OCI-LY1 (cell line): ENCODE data around the gene SSR2.

Experiments used
- H2AFZ ChIP-seq: fragments of 200-600 bp; sonication (generic), shearing (Covaris generic); 2 replicates; pipeline ENCODE4 v1.6.0; 2014; ENCODE audit warnings: antibody characterized with exemption, mild to moderate bottlenecking, low read length
- H3F3A ChIP-seq: fragments of 200-600 bp; sonication (generic), shearing (Covaris generic); 2 replicates; pipeline ENCODE4 v1.6.0; 2014; ENCODE audit warnings: mild to moderate bottlenecking, antibody characterized with exemption, low read length, moderate library complexity; ENCODE audit not compliant: insufficient read depth
- H3K27ac ChIP-seq: fragments of 200-600 bp; sonication (generic); 2 replicates; pipeline ENCODE4 v1.5.1; 2014; ENCODE audit warnings: low read length, mixed run types, mild to moderate bottlenecking, low read depth; ENCODE audit not compliant: poor library complexity, severe bottlenecking
- H3K27me3 ChIP-seq: fragments of 200-600 bp; sonication (generic); 2 replicates; pipeline ENCODE4 v1.6.0; 2014; ENCODE audit warnings: antibody characterized with exemption, mild to moderate bottlenecking, low read length, moderate library complexity; ENCODE audit not compliant: insufficient read depth
- H3K36me3 ChIP-seq: fragments of 200-600 bp; sonication (generic); 2 replicates; pipeline ENCODE4 v1.6.1; 2014; ENCODE audit warnings: mild to moderate bottlenecking, antibody characterized with exemption, low read length, moderate library complexity, mixed read lengths; ENCODE audit not compliant: insufficient read depth
- H3K4me1 ChIP-seq: fragments of 200-600 bp; sonication (generic); 2 replicates; pipeline ENCODE4 v1.5.1; 2014; ENCODE audit warnings: mild to moderate bottlenecking, low read length, moderate library complexity; ENCODE audit not compliant: insufficient read depth, severe bottlenecking
- H3K4me2 ChIP-seq: fragments of 200-600 bp; sonication (generic), shearing (Covaris generic); 2 replicates; pipeline ENCODE4 v1.6.1; 2014; ENCODE audit warnings: low read length
- H3K4me3 ChIP-seq: fragments of 200-600 bp; sonication (generic); 2 replicates; pipeline ENCODE4 v1.5.1; 2014; ENCODE audit warnings: low read length, low read depth, mild to moderate bottlenecking, mixed read lengths; ENCODE audit not compliant: poor library complexity, severe bottlenecking
- H3K79me2 ChIP-seq: fragments of 200-600 bp; shearing (Covaris generic); 2 replicates; pipeline ENCODE4 v1.6.1; 2016; ENCODE audit warnings: mixed run types, low read length, mixed read lengths; ENCODE audit not compliant: insufficient read depth
- H3K9ac ChIP-seq: fragments of 200-600 bp; sonication (generic), shearing (Covaris generic); 2 replicates; pipeline ENCODE4 v1.6.1; 2014; ENCODE audit warnings: mild to moderate bottlenecking, low read length, mixed read lengths
- H3K9me2 ChIP-seq: fragments of 200-600 bp; sonication (generic), shearing (Covaris generic); 2 replicates; pipeline ENCODE4 v1.6.1; 2014; ENCODE audit warnings: low read depth, mild to moderate bottlenecking, low read length, mixed read lengths
- H3K9me3 ChIP-seq: fragments of 200-600 bp; shearing (Covaris generic); 2 replicates; pipeline ENCODE4 v1.6.1; 2014; ENCODE audit warnings: low read length, mixed read lengths
- H4K20me1 ChIP-seq: fragments of 200-600 bp; sonication (generic), shearing (Covaris generic); 2 replicates; pipeline ENCODE4 v1.6.0; 2016; ENCODE audit warnings: mild to moderate bottlenecking, low read length; ENCODE audit not compliant: insufficient read depth
- CTCF ChIP-seq: fragments of 200-600 bp; sonication (generic), shearing (Covaris generic); IDR thresholded peaks from 2 replicates; pipeline ENCODE4 v1.5.1; 2017; ENCODE audit warnings: mild to moderate bottlenecking, antibody characterized with exemption, low read length, moderate library complexity, mixed read lengths
- EZH2 ChIP-seq: fragments of 200-600 bp; sonication (generic), shearing (Covaris generic); IDR thresholded peaks from 2 replicates; pipeline ENCODE4 v1.8.0; 2017; ENCODE audit warnings: borderline replicate concordance, mixed run types, mild to moderate bottlenecking, antibody characterized with exemption, low read length, moderate library complexity, mixed read lengths

SSR2 gene

DNA sequence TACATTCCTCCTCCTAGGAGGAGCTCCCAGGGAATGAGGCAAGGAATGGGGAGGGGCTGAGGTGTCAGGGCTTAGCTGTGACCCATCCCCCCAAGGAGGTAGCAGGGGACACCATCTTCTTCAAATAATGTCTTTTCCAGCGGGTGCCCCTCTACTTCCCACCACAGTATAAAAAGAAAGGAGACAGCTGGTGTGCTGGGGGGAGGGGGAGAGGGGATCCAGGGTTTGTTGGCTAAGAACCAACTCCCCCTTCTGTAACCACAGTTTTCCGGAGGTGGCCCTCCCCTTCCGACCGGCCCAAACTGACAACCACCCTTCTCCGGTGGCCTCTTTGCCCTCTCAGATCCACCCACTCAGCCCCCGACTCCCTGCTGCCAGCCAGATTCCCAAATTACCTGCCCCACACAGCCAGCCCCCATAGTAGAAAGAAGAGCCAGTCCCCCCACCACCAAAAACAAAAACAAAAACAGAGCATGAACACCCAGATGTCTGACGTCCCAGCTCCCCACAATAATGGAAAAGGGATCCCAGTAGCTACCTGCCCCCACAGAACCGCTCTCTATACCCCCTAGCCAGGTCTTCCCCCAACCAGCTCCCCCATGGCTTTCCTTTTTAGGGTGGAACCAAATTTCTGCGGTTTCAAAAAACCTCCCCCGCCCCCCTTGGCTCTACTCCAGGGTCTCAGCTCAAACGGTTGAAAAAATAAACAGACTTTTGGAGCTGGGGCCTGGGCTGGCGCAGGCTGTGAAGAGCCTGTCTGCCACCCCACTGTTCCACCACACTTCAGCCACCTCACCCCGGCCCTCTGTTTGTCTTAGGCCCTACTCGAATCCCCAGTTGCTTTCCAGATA, 44.5 kb downstream of the SSR2 start:
- Histone ChIP-seq H3F3A (no peaks in the 10 kb centered on the region), H3K4me2 (peak overlapping the region; percentile 87), H3K9me2 (no peaks in the 10 kb centered on the region), H2AFZ (no peak overlapping the region), H3K27ac (peak overlapping the region; percentile 96), H3K4me3 (peak overlapping the region; percentile 92), H3K9ac (peak overlapping the region; percentile 97), H3K27me3 (no peaks in the 10 kb centered on the region), H3K4me1 (peaks cover 78% of the 10 kb centered on the region), H3K36me3 (peaks cover 22% of the 10 kb centered on the region; the same call in 1 of the 2 replicates), H3K9me3 (no peaks in the 10 kb centered on the region), H4K20me1 (no peaks in the 10 kb centered on the region), H3K79me2 (peaks cover 68% of the 10 kb centered on the region)
- TF ChIP-seq EZH2 (no peak), CTCF (no peak)

DNA sequence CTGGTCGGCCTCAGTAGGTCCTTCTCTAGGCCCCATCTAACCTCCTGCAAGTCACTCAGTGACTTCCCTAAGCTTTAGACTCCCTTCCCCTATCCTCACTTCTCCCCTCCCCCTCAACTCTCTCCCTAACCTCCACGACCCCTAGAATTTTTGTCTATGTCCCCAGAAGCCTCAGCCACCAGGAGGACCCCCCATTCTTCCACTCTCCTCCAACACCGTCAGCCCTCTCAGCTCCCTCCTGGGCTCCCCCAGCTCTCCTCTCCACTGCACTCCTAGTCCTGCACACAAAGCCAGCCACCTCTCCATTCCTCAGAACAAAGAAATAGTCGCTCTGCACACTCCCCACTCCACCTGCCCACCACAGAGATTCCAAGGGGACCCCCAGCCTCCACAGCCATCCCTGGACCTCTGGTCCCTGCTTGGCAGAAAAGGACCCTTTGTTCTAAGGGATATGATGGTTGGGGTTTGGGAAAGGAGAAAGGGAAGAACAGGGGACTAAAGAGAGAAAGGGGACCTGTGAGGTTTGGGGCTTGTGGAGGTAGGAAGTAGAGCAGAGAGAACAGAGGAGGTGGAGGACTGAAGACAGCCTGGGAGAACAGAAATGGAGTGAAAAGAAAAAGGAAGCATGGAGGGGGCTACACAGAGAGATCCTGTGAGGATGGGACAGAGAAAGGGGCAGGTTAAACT, 45.2 kb downstream of the SSR2 start:
- Histone ChIP-seq H4K20me1 (no peaks in the 10 kb centered on the region), H3K9me2 (no peaks in the 10 kb centered on the region), H2AFZ (no peak overlapping the region), H3K36me3 (peaks cover 22% of the 10 kb centered on the region; the same call in 1 of the 2 replicates), H3K4me3 (peak overlapping the region; percentile 92), H3K27ac (peak overlapping the region; percentile 96), H3K79me2 (peaks cover 73% of the 10 kb centered on the region), H3K9ac (peak overlapping the region; percentile 97), H3K9me3 (no peaks in the 10 kb centered on the region), H3K4me1 (peaks cover 78% of the 10 kb centered on the region), H3K27me3 (no peaks in the 10 kb centered on the region), H3K4me2 (peak overlapping the region; percentile 87), H3F3A (no peaks in the 10 kb centered on the region)
- TF ChIP-seq CTCF (no peak), EZH2 (no peak)

- peaks cover 83% of the 10 kb centered on the region for H3K79me2 ChIP-seq
- peaks cover 77% of the 10 kb centered on the region for H3K4me1 ChIP-seq
- no peaks in the 10 kb centered on the region for H3K27me3 ChIP-seq
- H3K36me3 ChIP-seq = peaks cover 31% of the 10 kb centered on the region; the same call in 1 of the 2 replicates
- H3F3A ChIP-seq = no peaks in the 10 kb centered on the region
- peak overlapping the region; percentile 96 for H3K27ac ChIP-seq
- H3K4me2 ChIP-seq = peak overlapping the region; percentile 87
- peak overlapping the region; percentile 92 for H3K4me3 ChIP-seq
- H3K9me3 ChIP-seq = no peaks in the 10 kb centered on the region
- no peak for TF ChIP-seq CTCF
- TF ChIP-seq EZH2 = no peak
- H3K9ac ChIP-seq = peak overlapping the region; percentile 97
- H3K9me2 ChIP-seq = no peaks in the 10 kb centered on the region
- H2AFZ ChIP-seq = no peak overlapping the region
- H4K20me1 ChIP-seq = no peaks in the 10 kb centered on the region
These were observed 46.3 kb downstream of the SSR2 start for GRCh38 chr1:155974208-155975115.
